ENCODE measurements around the gene DPP6. TPM values are rescaled to one million over a fixed set of nuclear protein-coding genes. Genes with fewer than 3 reads are reported as not detected.

Gene DPP6
- total and polyA plus RNA-seq, 2 donors (not counting 1 experiment from before 2014, with no cell fraction given), result not detected

GRCh38 chr7:154679379-154680053 lies 627.3 kb downstream of the DPP6 start:
- intact Hi-C loops (cut with micrococcal nuclease), result no loop called here
- ChIA-PET POLR2A (no interaction called here), CTCF (no interaction called here)
- Histone ChIP-seq H2AFZ (ENCODE audit: insufficient read depth, low read depth, low read length, poor library complexity, severe bottlenecking) (no peak overlapping the region), H3K36me3 (replicated peaks in 1 of 2; ENCODE audit: control extremely low read depth in 1 of 2, control insufficient read depth in 1 of 2, extremely low read depth in 1 of 2, insufficient read depth in 2 of 2, low read length in 1 of 2) (no peaks in the 10 kb centered on the region), H3K4me3 (ENCODE audit: control extremely low read depth in 1 of 5, extremely low read depth in 1 of 5, insufficient read depth in 1 of 5, low read depth in 2 of 5, low read length in 4 of 5) (no peak overlapping the region), H3K79me2 (ENCODE audit: control insufficient read depth, insufficient read depth, low read length) (no peaks in the 10 kb centered on the region), H3K4me2 (replicated peaks; ENCODE audit: low read depth, low read length, poor library complexity, severe bottlenecking) (no peak overlapping the region), H3K9ac (ENCODE audit: low read length) (no peak overlapping the region), H3K27me3 (replicated peaks in 1 of 4; ENCODE audit: control extremely low read depth in 1 of 4, control insufficient read depth in 3 of 4, insufficient read depth in 4 of 4, low read length in 3 of 4) (no peaks in the 10 kb centered on the region), H3K27ac (ENCODE audit: low read length in 2 of 2) (no peak overlapping the region), H3K4me1 (ENCODE audit: control insufficient read depth in 2 of 2, insufficient read depth in 2 of 2, low read length in 2 of 2) (no peaks in the 10 kb centered on the region), H4K20me1 (ENCODE audit: control insufficient read depth, insufficient read depth, low read length, poor library complexity, severe bottlenecking) (no peaks in the 10 kb centered on the region), H3K9me3 (ENCODE audit: control extremely low read depth in 1 of 3, control insufficient read depth in 2 of 3, insufficient read depth in 1 of 3, low read length in 2 of 3) (peaks cover 0 to 20% (median 0%) of the 10 kb centered on the region in 3 donors)
- 78% methylated on average over 4 of the region's 8 CpGs for WGBS (ENCODE audit: insufficient coverage)
- Mint-ChIP-seq H3K27me3 (no peaks in the 10 kb centered on the region), H3K9me3 (ENCODE audit: insufficient read depth) (peaks cover 4% of the 10 kb centered on the region), H3K27ac (no peak overlapping the region), H3K4me3 (no peak overlapping the region), H3K4me1 (no peaks in the 10 kb centered on the region)
- TF ChIP-seq CTCF (IDR thresholded peaks at IDR 0.05) (no peak), EZH2 (IDR thresholded peaks at IDR 0.05; ENCODE audit: borderline replicate concordance, insufficient read depth, low read depth, low read length, poor library complexity, severe bottlenecking) (no peak)
- ATAC-seq (ENCODE audit: low read depth) (no peak), DNase-seq (no peak)

GRCh38 chr7:154680894-154681659 lies 628.9 kb downstream of the DPP6 start:
- Mint-ChIP-seq H3K4me3 (no peak overlapping the region), H3K27ac (no peak overlapping the region), H3K9me3 (ENCODE audit: insufficient read depth) (peaks cover 2% of the 10 kb centered on the region), H3K27me3 (no peaks in the 10 kb centered on the region), H3K4me1 (no peaks in the 10 kb centered on the region)
- Histone ChIP-seq H3K36me3 (replicated peaks in 1 of 2; ENCODE audit: control extremely low read depth in 1 of 2, control insufficient read depth in 1 of 2, extremely low read depth in 1 of 2, insufficient read depth in 2 of 2, low read length in 1 of 2) (no peaks in the 10 kb centered on the region), H3K9ac (ENCODE audit: low read length) (no peak overlapping the region), H3K9me3 (ENCODE audit: control extremely low read depth in 1 of 3, control insufficient read depth in 2 of 3, insufficient read depth in 1 of 3, low read length in 2 of 3) (peaks cover 0 to 20% (median 0%) of the 10 kb centered on the region in 3 donors), H3K79me2 (ENCODE audit: control insufficient read depth, insufficient read depth, low read length) (no peaks in the 10 kb centered on the region), H3K27ac (ENCODE audit: low read length in 2 of 2) (no peak overlapping the region), H3K27me3 (replicated peaks in 1 of 4; ENCODE audit: control extremely low read depth in 1 of 4, control insufficient read depth in 3 of 4, insufficient read depth in 4 of 4, low read length in 3 of 4) (no peaks in the 10 kb centered on the region), H2AFZ (ENCODE audit: insufficient read depth, low read depth, low read length, poor library complexity, severe bottlenecking) (no peak overlapping the region), H4K20me1 (ENCODE audit: control insufficient read depth, insufficient read depth, low read length, poor library complexity, severe bottlenecking) (no peaks in the 10 kb centered on the region), H3K4me1 (ENCODE audit: control insufficient read depth in 2 of 2, insufficient read depth in 2 of 2, low read length in 2 of 2) (no peaks in the 10 kb centered on the region), H3K4me2 (replicated peaks; ENCODE audit: low read depth, low read length, poor library complexity, severe bottlenecking) (no peak overlapping the region), H3K4me3 (ENCODE audit: control extremely low read depth in 1 of 5, extremely low read depth in 1 of 5, insufficient read depth in 1 of 5, low read depth in 2 of 5, low read length in 4 of 5) (no peak overlapping the region)
- DNase-seq (no peak), ATAC-seq (ENCODE audit: low read depth) (no peak)
- CTCF ChIA-PET, result no interaction called here
- intact Hi-C loops (cut with micrococcal nuclease), result no loop called here
- POLR2A ChIA-PET, result no interaction called here
- TF ChIP-seq CTCF (IDR thresholded peaks at IDR 0.05) (no peak), EZH2 (IDR thresholded peaks at IDR 0.05; ENCODE audit: borderline replicate concordance, insufficient read depth, low read depth, low read length, poor library complexity, severe bottlenecking) (no peak)
- 100% methylated on average over 1 of the region's 18 CpGs for WGBS (ENCODE audit: insufficient coverage)

All from B cell (primary cell).